Measurements from ENCODE around the gene ZMIZ1.

Gene ZMIZ1

DNA sequence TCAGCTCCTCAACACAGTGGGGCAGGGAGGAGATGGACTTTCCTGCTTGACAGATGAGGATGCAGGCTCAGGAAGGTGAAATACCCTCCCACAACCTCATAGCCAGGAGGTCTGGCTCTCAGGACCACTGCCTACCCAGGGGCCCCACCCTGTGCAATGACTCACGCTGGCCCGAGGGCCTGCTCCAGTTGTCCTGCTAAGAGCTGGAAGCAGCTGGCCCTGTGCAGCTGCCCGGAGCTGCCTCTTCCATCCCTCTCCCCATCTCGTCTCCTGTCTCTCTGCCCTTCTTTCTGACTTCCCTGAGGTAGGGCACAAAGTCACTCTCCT, 123.9 kb downstream of the ZMIZ1 start:
- no peak for DNase-seq

DNA sequence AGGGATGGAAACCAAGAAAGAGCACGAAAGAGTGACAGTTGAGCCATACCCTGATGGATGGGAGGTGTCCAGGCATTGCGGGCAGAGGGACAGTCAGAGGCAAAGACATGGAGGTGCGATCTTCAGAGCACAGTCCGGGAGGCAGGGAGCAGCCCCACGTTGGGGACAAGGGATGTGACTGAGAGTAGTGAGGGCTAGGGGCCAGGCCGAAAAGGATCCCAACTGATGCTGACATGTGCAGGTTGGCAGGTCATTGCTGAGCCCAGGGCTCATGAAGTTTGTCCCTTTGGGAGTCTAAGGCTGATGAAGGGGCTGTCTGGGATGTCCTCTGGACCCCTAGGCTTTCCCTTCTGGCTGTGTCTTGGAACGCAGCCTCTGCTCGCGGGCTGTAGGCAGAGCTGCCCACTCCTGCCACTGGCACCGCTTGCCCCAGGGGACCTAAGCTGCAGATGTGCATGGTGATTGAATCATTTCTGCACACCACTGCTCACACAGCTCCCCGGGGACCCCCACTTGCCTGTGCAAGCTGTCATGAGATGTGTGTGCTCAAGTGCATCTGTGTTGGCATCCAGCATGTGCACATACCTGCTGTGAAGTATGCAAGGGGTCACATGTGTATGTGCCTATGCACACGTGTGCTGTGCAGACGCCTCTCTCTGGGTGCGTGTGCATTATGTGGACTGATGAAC, 125.1 kb downstream of the ZMIZ1 start:
- DNase-seq = no peak

DNA sequence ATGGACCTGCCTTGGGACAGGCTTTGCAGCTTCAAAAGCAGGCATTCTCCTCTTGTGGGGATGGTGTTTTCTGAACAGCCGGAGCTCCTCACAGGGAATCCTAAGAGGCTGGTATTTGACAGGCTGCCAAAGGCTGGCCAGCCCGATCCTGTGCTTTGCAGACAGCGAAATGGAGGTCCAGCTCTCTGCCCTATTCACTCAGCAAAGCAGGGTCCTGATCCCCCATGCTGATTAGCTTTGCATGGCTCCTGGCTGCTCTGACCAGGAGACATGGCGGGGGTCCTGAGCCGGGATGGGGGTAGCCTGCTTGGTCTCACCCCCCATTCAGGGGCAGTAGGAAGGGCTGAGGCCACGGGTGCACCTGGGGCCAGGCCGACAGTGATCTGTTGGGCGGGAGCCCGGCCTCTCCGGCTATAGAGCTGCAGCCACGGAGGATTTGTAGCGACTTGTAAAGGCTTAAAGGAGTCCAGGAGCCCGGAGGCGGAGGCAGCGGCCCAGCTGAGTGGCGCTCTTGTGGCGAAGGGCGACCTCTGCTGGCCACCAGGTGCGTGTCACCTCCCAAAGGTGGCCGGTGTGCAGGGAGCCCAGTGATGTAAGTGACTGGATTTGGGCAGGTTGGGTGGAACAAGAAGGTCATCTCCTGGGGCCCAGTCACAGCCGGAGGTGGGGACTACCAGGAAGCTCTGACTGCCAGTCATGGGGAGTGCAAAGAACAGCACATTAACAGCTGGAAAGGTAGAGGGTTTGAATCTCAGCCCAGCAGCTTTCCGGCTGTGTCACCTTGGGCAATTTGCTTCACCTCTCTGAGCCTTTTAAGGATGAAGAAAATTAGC, 126.5 kb downstream of the ZMIZ1 start:
- peak; percentile 49 for DNase-seq

DNA sequence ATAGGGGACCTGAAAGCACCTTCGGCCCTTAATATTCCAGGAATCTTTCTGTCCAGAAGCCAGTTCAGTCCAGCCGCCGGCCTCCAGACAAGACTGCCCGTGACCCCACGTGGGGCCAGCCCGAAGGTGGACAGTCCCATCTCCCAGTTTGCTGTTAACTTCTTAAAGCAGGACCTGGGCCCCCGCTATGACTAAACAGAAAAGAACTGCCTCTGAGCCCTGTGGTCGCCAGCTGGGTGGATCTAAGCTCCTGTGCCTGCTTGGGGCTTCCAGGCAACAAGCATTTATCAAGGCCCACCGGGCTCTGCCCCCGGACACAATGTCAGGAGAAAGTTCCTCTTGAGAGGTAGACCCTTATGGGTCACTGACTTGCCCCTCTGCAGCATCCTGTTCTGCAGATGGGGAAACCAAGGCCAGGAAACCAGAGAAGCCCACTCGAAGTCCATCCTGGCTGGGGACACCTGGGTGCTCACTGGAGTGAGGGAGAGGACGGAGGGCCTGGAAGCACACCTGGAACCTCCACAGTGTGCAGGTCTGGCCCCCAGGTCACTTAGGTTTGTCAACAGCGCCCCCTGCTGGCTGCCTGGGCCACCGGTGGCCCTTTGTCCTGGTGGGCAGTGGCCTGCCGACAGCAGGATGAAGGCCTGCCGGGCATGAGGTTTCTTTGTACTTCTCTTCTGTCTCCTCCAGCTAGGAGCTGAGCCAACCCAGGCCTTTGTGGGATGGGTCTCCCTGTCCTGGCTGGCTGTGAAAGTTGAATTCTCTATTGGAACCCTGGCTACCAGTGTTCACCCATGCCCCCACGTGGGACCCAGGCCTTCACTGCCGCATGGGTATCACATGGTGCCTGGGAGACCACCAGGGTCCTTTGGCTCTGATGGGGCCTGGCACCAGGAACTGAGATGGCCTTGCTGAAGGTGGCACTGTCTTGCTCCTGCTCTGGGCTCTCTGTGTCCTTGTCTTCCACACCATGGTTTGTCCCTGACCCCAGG, 128.0 kb downstream of the ZMIZ1 start:
- DNase-seq = no peak

DNA sequence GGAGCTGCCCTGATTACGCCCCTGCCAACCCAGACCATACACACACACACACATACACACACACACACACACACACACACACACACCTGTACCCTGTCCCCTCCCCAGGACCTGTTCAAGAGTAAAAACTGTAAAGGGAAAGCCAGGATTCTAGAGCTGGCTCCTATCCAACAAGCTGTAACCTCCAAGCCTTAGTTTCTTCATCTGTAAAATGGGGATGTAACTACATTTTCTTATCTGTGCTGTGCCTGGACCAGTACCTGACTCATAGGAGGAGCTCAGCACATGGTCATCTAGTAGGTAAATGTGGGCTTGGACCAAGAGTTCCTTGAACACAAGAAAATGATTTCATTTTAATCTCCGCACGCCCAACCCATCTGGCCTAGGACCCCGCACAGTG, 128.8 kb downstream of the ZMIZ1 start:
- DNase-seq = no peak

DNA sequence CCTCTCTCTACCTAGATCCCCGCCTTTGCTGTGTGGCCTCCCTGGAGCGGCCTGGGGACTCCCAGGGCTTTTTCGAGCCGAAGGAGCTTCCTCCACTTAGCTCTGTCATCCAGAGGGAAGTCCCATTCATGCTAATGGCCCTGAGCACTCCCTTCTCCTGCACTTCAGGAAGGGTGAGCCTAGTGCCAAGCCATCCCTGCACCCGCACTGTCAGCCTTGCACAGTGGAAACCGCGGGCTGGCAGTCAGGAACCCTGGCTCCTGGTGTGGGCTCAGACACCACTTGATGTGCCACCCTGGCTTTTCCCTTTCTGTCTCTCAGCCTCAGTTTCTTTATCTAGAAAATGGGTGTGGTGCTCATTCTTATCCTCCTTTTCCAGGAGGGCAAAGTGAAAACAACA, 131.6 kb downstream of the ZMIZ1 start:
- DNase-seq = no peak

DNA sequence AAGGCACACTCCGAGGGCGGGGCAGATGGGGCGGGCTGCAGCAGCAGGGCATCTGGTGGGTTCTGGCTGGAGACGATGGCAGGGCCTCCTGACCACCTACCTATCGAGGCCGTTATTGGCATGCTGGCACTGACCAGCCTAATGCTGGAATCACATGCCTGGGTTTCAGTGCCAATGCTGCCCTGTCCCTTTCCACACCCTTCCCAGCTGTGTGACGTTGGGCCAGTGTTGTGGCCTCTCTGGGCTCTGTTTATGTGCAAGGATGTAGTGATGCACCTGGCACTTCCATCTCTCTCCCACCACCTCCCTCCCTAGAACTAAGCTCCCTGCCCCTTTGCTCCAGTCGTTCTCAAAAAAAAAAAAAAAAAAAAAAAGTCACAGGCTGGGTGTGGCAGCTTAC, 132.9 kb downstream of the ZMIZ1 start:
- no peak for DNase-seq

DNA sequence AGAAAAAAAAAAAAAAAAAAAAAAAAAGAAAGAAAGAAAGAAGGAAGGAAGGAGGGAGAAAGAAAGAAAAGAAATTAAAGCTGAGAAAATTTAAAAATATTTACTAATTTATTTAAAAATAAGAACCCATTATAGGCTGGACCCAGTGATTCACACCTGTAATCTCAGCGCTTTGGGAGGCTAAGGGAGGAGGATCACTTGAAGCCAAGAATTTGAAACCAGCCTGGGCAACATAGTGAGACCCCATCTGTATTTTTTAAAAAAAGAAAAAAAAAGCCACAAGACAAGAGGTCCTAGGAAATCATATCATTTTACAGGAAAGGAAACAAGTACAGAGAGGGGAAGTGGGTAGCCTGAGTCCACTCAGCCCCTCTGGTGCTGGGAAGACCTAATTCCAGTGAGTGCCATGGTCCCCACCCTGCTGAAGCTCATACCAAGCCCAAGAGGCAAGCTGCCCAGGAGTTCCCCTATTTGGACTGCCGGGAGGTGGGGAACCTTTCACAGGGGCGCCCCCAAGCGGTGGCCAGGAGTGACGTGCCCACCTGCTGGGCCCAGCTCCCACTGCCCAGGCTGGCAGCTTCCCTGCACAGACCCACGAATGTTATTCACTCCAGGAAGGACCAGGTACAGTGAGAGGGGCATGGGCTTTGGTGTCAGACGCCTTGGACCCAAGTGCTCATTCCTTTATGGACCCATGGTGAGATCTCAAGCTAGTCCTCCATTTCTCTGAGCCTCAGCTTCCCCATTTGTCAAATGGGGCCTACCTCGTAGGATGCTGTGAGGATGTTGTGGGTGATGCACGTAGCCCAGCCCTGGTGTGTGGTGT, 133.6 kb downstream of the ZMIZ1 start:
- no peak for DNase-seq

DNA sequence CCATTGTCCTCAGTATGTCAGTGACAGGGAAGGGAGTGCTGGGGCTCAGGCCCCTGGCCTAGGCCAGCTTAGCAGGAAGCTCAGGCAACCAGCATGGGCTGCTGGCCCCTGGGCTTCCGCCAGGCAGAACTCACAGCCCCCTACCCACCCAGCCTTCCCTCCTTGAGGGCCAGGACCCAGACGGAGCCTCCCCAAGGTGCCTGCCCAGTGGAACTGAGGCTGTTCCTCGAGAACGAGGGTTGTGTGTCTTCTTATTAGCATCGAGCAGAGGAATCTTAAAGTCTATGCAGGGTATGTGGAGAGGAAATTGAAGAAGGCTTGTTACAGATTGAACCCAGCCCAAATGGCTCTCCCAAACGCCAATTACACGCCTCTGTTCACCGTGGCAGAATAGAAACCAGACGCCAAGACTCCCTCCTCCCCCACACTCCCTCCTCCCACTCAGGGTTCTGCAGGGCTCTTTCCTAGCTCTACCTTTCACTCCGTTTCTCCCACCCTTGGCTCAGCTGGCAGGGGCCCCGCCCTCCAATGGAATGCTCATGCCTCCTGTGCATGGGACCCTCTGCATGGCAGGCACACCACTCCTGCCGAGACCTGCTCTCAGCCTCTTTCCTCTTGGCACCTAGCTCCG, 134.4 kb downstream of the ZMIZ1 start:
- no peak for DNase-seq

DNA sequence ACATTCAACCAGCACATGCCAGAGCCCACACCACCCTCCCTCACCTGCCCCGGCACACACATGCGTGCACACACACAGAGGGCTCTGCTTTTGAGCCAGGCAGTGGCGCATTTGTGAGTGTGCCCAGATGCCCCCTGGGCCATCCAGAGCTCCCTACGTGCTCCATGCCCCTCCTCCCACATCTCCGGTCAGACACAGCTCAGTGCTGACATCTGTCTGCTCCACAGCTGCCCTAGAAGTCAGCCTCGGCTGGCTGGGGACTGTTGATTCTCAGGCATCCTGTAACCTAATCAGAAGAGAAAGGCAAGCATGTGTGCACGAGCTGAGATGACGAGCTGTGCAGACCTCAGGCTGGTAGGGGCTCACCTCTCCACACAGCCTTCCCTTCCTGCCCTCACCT, 135.1 kb downstream of the ZMIZ1 start:
- DNase-seq = no peak

DNA sequence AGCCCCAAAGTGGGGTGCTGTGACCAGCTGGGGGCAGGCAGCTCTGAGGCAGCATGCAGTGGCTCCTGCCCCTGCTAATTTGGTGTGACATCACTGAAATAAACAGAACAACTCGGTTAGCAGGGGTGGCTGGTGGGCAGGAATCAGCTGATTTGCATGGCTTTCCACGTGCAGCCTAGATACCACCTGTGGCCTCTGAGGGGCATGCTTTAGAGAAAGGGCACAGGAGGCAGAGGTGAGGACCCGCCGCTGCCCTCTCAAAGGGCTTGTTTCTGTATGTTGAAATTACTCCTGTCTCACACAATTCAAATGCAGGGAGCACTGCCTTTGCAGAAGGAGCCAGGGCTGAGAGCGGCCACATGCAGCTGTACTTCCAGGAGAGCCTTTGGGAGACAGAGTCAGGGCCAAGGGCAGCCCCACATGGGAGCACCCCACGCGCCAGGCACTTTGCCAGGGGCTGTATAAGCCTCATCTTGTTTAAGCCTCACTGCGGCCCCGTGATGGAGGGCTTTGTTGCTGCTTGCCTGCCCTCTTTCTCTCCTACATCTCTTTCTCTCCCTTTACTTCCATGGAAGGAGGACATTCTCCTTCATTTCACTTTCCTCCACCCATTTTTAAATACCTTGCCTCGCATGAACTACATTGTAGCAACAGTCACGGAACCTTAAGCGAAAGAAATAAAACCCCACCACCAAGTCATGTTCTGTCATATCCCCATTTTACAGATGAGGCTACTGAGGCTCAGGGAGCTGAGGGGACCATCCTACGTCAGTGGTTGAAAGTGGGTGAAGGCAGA, 137.7 kb downstream of the ZMIZ1 start:
- DNase-seq = no peak

DNA sequence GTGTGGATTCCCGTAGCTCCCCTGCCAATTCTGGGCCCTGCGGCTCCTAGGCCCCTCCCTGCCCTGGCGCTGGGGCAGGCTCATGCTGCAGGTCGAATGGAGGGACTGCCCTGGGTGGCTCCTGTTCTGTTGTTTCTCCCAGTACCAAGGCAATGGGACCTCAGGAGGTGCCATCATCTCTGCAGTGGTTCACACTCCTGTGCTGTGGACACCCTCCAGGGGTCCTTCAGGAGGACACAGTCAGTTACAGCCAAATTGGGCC, 138.3 kb downstream of the ZMIZ1 start:
- DNase-seq = no peak

DNA sequence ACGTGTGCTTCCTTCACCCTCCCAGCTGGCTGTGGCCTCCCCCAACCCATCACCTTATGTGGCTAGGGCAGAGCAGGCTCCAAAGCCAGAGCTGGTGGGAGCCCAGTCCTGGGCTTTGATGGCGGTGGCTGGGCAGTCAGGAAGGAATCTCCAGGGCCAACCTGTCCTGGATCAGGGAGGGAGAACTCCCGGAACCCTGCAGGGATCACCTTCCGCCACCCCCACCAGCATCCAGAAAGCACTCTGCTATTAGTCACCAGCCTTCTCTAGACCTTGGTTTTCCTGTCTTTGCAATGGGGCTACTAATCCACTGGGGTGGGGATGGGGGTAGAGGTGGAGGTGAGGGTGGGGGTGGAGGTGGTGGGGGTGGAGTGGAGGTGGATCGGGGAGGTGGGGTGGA, 139.0 kb downstream of the ZMIZ1 start:
- DNase-seq = no peak

DNA sequence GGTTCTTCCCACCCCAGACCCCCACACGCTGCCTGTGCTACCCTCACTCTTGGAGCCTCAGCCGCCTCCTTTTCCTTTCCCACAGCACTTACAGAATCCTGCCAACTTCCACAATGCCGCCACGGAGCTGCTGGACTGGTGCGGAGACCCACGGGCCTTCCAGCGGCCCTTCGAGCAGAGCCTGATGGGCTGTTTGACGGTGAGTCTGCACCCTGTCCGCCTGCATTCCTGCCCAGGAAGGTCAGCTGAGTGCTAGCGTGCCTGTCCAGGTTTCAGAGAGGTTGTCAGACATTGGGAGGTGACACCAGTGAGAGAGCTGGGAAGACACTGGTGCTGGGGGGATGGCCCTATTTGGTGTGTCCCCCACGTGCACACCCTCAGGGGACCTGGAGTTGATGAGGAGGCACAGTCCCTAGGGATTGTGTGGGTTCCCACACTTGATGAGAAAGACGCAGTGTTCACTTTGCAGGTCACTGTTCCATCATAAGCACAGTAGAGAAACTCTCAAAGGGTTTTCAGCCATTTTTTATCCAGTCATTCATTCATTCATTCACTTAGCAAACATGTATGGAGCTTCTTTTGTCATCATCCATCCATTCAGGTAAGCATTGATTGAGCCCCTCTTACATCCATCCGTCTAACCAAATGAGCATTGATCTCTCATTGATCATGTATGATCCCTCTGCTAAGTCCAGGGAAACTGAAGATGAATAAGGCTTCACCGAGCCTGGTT, 139.7 kb downstream of the ZMIZ1 start:
- no peak for DNase-seq

DNA sequence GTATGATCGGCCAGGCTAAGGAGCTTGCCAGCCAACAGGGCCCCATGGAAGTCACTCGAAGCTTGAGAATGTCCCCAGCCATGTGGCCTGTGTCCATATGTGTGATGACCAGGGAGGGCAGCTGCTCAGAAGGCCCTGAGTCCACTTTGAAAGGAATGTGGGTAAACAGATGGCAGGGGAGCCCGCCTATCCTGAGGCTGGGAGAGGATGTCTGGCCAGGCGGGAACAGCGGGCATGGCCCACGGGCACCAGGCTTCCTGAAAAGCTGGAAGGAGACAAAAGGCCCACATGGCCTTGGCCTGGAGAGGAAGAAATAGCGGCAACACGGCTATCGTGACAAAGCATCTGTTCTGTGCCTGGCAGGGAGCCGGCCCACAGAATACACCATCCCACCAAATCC, 140.6 kb downstream of the ZMIZ1 start:
- no peak for DNase-seq

DNA sequence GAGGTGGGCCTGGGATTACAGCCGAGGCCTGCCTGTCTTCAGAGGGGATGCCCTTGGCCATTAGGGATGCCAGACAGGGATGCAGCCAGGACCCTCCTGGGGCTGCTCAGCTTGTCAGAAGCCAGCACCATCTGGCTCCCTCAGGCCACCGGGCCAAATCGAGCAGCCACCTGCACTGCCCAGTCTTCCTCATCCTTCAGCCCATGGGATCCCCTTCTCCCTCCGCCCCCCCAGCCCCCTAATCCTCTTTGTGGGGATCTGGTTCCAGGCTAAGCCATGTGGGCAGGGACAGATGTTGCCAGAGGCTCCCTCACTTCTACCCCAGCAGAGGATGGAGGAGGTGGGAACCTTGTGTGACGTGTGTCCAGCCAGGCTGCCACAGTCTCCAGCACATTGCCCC, 141.1 kb downstream of the ZMIZ1 start:
- no peak for DNase-seq

DNA sequence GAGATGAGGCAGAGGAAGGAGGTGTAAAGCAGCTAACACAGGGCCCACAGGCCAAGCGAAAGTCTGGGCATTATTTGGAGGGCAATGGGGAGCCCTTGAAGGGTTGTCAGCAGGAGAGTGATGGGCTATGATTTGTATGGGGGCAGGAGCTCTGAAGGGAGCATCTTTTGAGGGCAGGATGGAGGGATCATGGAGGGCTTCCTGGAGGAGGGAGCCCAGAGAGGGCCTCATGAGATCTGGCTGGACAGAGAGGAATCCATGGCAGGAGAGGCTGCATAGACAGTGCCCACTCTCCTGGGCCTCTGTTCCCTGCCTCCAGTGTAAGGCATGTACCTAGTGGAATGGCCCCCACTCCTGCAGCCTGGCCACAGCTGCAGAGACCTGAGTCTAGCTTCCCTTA, 141.9 kb downstream of the ZMIZ1 start:
- no peak for DNase-seq

DNA sequence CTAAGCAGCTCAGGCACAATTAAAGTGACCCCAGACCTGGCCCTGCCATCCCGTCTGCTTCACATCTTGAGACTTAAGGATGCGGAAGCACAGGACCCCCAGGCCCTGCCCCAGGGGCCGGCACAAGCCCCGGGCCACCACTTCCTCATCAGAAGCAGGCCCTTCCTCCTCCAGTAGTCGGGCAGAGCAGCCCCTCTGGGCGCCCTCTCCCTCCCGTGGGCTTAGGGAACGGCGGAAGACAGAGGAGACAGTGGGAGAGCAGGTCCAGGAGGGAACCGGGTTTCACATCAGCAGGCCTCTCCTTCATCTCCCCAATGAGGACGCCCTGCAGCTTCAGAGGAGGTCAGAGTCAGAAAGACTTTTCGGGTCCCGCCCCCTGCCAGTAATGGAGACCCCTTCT, 142.8 kb downstream of the ZMIZ1 start:
- no peak for DNase-seq

DNA sequence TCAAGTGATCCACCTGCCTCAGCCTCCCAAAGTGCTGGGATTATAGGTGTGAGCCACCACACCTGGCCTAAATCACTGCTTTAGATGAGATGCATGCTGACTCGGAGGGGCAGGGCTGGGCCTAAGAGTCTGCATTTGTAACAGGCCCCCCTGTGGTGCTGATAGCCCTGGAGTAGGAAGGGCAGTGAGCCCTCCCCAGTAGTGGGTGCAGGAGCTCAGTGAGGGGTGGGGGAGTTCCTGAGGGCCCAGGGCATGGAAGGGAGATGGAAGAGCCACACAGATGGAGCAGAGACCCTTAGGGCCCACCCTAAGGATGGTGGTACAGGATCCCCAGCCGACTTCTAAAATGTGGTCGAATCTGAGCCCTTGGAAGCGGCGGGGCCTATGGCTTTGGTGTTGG, 146.8 kb downstream of the ZMIZ1 start:
- no peak for DNase-seq

DNA sequence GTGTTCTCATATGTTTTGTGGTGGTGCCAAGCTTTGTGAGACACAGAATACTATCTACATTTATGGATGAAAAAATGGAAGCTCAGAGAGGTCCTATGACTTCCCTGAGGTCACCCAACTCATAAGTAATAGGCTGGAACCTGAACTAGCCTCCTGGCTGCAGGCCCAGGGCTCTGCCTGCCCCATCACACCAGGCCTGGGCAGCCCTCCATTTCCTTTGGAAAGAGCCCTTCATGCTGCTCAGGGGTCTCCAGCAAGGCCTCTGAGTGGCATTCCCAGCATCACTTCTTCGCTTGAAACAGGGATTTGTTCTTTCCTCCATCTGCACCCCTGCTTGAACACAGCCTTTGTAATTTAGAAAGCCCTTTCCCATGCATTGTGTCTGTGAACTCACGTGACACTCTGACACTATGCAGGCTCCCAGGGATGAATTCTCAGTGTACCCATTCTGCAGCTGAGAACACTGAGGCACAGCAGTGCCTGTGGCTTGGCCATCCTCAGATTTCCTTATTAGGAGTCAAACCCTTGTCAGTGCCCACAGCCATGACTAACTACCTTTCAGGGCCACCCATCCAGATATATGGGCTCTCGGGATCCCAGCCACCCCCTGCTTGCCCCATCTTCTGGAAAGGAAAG, 150.7 kb downstream of the ZMIZ1 start:
- DNase-seq = no peak

Data from DMS 273 treated with DMSO at 0.1 percent for 48 hours (cell line).